Esophagus muscularis mucosa (tissue), 3 donors: Measurements from ENCODE around the gene CROCC2.

Source experiments
- CTCF ChIP-seq, 3 experiments: fragments of 200-600 bp in 2 of 3; fragments of 450-650 bp in 1 of 3; sonication (generic) in 2 of 3; IDR thresholded peaks; one replicate each; pipeline ENCODE4 v1.5.1; 2017 to 2019; ENCODE audit warnings: antibody characterized with exemption in 3 of 3, mild to moderate bottlenecking in 2 of 3, moderate library complexity in 1 of 3
- EP300 ChIP-seq: sonication (generic); formaldehyde crosslinking; IDR thresholded peaks from one replicate; pipeline ENCODE4 v1.6.1; 2017; ENCODE audit warnings: antibody characterized with exemption

- TF ChIP-seq CTCF (IDR thresholded peaks at IDR 0.05) (no peak), EP300 (no peak)
Measured at GRCh38 chr2:240861547-240861946, 44.6 kb upstream of the CROCC2 start.
